CD4-positive, alpha-beta memory T cell (primary cell): ENCODE measurements around the gene MORC4. TPM values are rescaled to one million over a fixed set of nuclear protein-coding genes. Genes with fewer than 3 reads are reported as not detected.

Experiments used
- CTCF ChIA-PET: fragments of 350-600 bp; sonication (Branson Sonifier 250); formaldehyde crosslinking; loops from one replicate; lab custom pipeline; 2021; ENCODE audit warnings: inconsistent platforms; ENCODE audit not compliant: partially characterized antibody; lab: Charles Lee
- POLR2A ChIA-PET: fragments of 350-600 bp; sonication (Branson Sonifier 250); formaldehyde crosslinking; loops from one replicate; lab custom pipeline; 2021; ENCODE audit not compliant: partially characterized antibody; lab: Charles Lee
- DNase-seq, 5 donors: peaks; one replicate each; pipeline versions ENCODE4 v3.0.0 to v3.0.0-alpha.2; 2020 to 2022; ENCODE audit warnings: mixed read lengths in 1 of 5
- H3K27ac ChIP-seq: one replicate; pipeline ENCODE4 v1.7.0; 2013; ENCODE audit warnings: low read depth, low read length
- H3K27me3 ChIP-seq: 2 replicates; pipeline ENCODE4 v1.7.0; 2013; ENCODE audit warnings: mild to moderate bottlenecking, low read length, moderate library complexity; ENCODE audit not compliant: insufficient read depth
- H3K36me3 ChIP-seq: 2 replicates; pipeline ENCODE4 v1.7.0; 2013; ENCODE audit warnings: mild to moderate bottlenecking, low read length, moderate library complexity; ENCODE audit not compliant: insufficient read depth
- H3K4me1 ChIP-seq: 2 replicates; pipeline ENCODE4 v1.7.0; 2013; ENCODE audit warnings: mild to moderate bottlenecking, low read length, moderate library complexity; ENCODE audit not compliant: insufficient read depth
- H3K4me3 ChIP-seq, 2 donors: one replicate each; pipeline ENCODE4 v1.7.0; 2013; ENCODE audit warnings: low read length in 2 of 2, mild to moderate bottlenecking in 1 of 2
- H3K9me3 ChIP-seq, 2 donors: one replicate each; pipeline ENCODE4 v1.7.0; 2013; ENCODE audit warnings: low read length in 2 of 2, control low read depth in 1 of 2; ENCODE audit not compliant: control insufficient read depth in 1 of 2
- H3K27ac Mint-ChIP-seq, 7 donors: one replicate each; pipeline ENCODE4 v1.8.0; 2020 to 2021; ENCODE audit warnings: mixed read lengths in 7 of 7, mild to moderate bottlenecking in 6 of 7, inconsistent platforms in 3 of 7, moderate library complexity in 3 of 7
- H3K27me3 Mint-ChIP-seq, 2 donors: one replicate each; pipeline ENCODE4 v1.8.0; 2020 to 2021; ENCODE audit warnings: mixed read lengths in 2 of 2
- H3K36me3 Mint-ChIP-seq, 2 donors: one replicate each; pipeline ENCODE4 v1.8.0; 2020 to 2021; ENCODE audit warnings: mixed read lengths in 2 of 2, inconsistent platforms in 1 of 2, mild to moderate bottlenecking in 1 of 2
- H3K4me1 Mint-ChIP-seq, 4 donors: one replicate each; pipeline ENCODE4 v1.8.0; 2020 to 2021; ENCODE audit warnings: mixed read lengths in 4 of 4, mild to moderate bottlenecking in 1 of 4
- H3K4me3 Mint-ChIP-seq, 8 donors: one replicate each; pipeline ENCODE4 v1.8.0; 2020 to 2021; ENCODE audit warnings: mixed read lengths in 8 of 8, mild to moderate bottlenecking in 7 of 8, moderate library complexity in 6 of 8, inconsistent platforms in 3 of 8
- H3K9me3 Mint-ChIP-seq, 8 donors: one replicate each; pipeline ENCODE4 v1.8.0; 2020 to 2021; ENCODE audit warnings: mixed read lengths in 8 of 8, mild to moderate bottlenecking in 5 of 8, inconsistent platforms in 3 of 8, moderate library complexity in 1 of 8
- intact Hi-C: fragments of 100-400 bp; cut with micrococcal nuclease; formaldehyde crosslinking; loops from one replicate; pipeline ENCODE4 v1.15.1; 2023
- polyA plus RNA-seq, 2 donors: library from polyadenylated mRNA; unstranded; fragments of 300-500 nt; fragmentation: Illumina TruSeq; gene quantifications; one replicate each; pipeline ENCODE4 v1.2.3, GENCODE V29; 2021
- total RNA-seq, 2 experiments: library from RNA; stranded (reverse); gene quantifications; one replicate each; pipeline ENCODE4 v1.2.3, GENCODE V29; 2021

The MORC4 gene
- total and polyA plus RNA-seq, 4 experiments from 2014 or later = 7.9 to 12.6 (median 11.5) TPM

GRCh38 chrX:106903856-106904528 is 96.0 kb downstream of the MORC4 start:
- no peak overlapping the region for H3K4me3 ChIP-seq
- H3K4me1 Mint-ChIP-seq = no peaks in the 10 kb centered on the region
- no peaks in the 10 kb centered on the region for H3K27me3 Mint-ChIP-seq
- ChIA-PET CTCF (interaction anchor here (2.6 kb wide), 1 partner anchor 10 kb away, joined by 8 read pairs; no protein-coding TSS in a partner anchor), POLR2A (no interaction called here)
- H3K27ac Mint-ChIP-seq = no peak overlapping the region
- no peak for DNase-seq
- no peaks in the 10 kb centered on the region for H3K4me1 ChIP-seq
- no peak overlapping the region for H3K4me3 Mint-ChIP-seq
- peaks cover 0 to 1% (median 0%) of the 10 kb centered on the region in 8 donors for H3K9me3 Mint-ChIP-seq
- H3K9me3 ChIP-seq = no peaks in the 10 kb centered on the region
- H3K27me3 ChIP-seq = no peaks in the 10 kb centered on the region
- intact Hi-C loops = no loop called here
- no peaks in the 10 kb centered on the region for H3K36me3 Mint-ChIP-seq
- no peak overlapping the region for H3K27ac ChIP-seq
- no peaks in the 10 kb centered on the region for H3K36me3 ChIP-seq

- Histone ChIP-seq H3K27me3 (no peaks in the 10 kb centered on the region), H3K27ac (no peak within 1 kb of the TSS), H3K9me3 (no peaks in the 10 kb centered on the region), H3K36me3 (no peaks in the 10 kb centered on the region), H3K4me3 (no peak within 1 kb of the TSS), H3K4me1 (no peaks in the 10 kb centered on the region)
- ChIA-PET POLR2A (no interaction called here), CTCF (interaction anchor here (1.2 to 2.6 kb wide), 2 partner anchors 9 to 29 kb away, joined by 3 to 8 read pairs; no protein-coding TSS in a partner anchor)
- H3K9me3 Mint-ChIP-seq = no peaks in the 10 kb centered on the region
- peaks cover 0 to 4% (median under 1%) of the 10 kb centered on the region in 4 donors for H3K4me1 Mint-ChIP-seq
- no peak for DNase-seq
- H3K27ac Mint-ChIP-seq = no peak within 1 kb of the TSS
- no peaks in the 10 kb centered on the region for H3K27me3 Mint-ChIP-seq
- intact Hi-C loops = no loop called here
- no peaks in the 10 kb centered on the region for H3K36me3 Mint-ChIP-seq
- H3K4me3 Mint-ChIP-seq = no peak within 1 kb of the TSS
Measured at GRCh38 chrX:106903291-106903824, 96.7 kb downstream of the MORC4 start, which contains the start of gene RIPPLY1. Gene RIPPLY1, minus strand, starts transcription at chrX:106903341. Its CDS starts 54 bp downstream, at chrX:106903287.

GRCh38 chrX:106902684-106903083 is 97.3 kb downstream of the MORC4 start:
- H3K9me3 Mint-ChIP-seq = no peaks in the 10 kb centered on the region
- no peak overlapping the region for H3K27ac Mint-ChIP-seq
- CTCF ChIA-PET = interaction anchor here (1.2 kb wide), 2 partner anchors 8 to 30 kb away, joined by 3 to 6 read pairs; no protein-coding TSS in a partner anchor
- intact Hi-C loops = no loop called here
- Histone ChIP-seq H3K9me3 (no peaks in the 10 kb centered on the region), H3K4me1 (no peaks in the 10 kb centered on the region), H3K27ac (no peak overlapping the region), H3K4me3 (no peak overlapping the region), H3K36me3 (no peaks in the 10 kb centered on the region), H3K27me3 (no peaks in the 10 kb centered on the region)
- peaks cover 0 to 4% (median under 1%) of the 10 kb centered on the region in 4 donors for H3K4me1 Mint-ChIP-seq
- POLR2A ChIA-PET = no interaction called here
- no peaks in the 10 kb centered on the region for H3K27me3 Mint-ChIP-seq
- DNase-seq = no peak
- no peak overlapping the region for H3K4me3 Mint-ChIP-seq
- no peaks in the 10 kb centered on the region for H3K36me3 Mint-ChIP-seq

- intact Hi-C loops = no loop called here
- CTCF ChIA-PET = interaction anchor here (0.9 to 1.3 kb wide), 4 partner anchors 8 to 43 kb away, joined by 3 to 6 read pairs (median 3); no protein-coding TSS in a partner anchor
- Mint-ChIP-seq H3K4me1 (peaks cover 0 to 4% (median under 1%) of the 10 kb centered on the region in 4 donors), H3K27me3 (no peaks in the 10 kb centered on the region), H3K4me3 (no peak overlapping the region), H3K9me3 (no peaks in the 10 kb centered on the region), H3K27ac (no peak overlapping the region), H3K36me3 (no peaks in the 10 kb centered on the region)
- DNase-seq = no peak
- POLR2A ChIA-PET = no interaction called here
- H3K27me3 ChIP-seq = no peaks in the 10 kb centered on the region
- no peaks in the 10 kb centered on the region for H3K4me1 ChIP-seq
- no peaks in the 10 kb centered on the region for H3K9me3 ChIP-seq
- no peaks in the 10 kb centered on the region for H3K36me3 ChIP-seq
- no peak overlapping the region for H3K27ac ChIP-seq
- no peak overlapping the region for H3K4me3 ChIP-seq
Measured at GRCh38 chrX:106901781-106902219, 98.2 kb downstream of the MORC4 start.

- H3K27ac Mint-ChIP-seq = peak overlapping the region in 1 of 7 donors; percentile 67
- H3K4me3 Mint-ChIP-seq = no peak overlapping the region
- ChIA-PET CTCF (interaction anchor here (0.9 to 1.3 kb wide), 3 partner anchors 9 to 43 kb away, joined by 3 read pairs; no protein-coding TSS in a partner anchor), POLR2A (no interaction called here)
- Histone ChIP-seq H3K36me3 (no peaks in the 10 kb centered on the region), H3K27me3 (no peaks in the 10 kb centered on the region), H3K4me3 (no peak overlapping the region), H3K9me3 (no peaks in the 10 kb centered on the region), H3K4me1 (no peaks in the 10 kb centered on the region), H3K27ac (no peak overlapping the region)
- H3K4me1 Mint-ChIP-seq = peaks cover 0 to 4% (median under 1%) of the 10 kb centered on the region in 4 donors
- no peaks in the 10 kb centered on the region for H3K36me3 Mint-ChIP-seq
- H3K9me3 Mint-ChIP-seq = no peaks in the 10 kb centered on the region
- DNase-seq = no peak
- intact Hi-C loops = no loop called here
- no peaks in the 10 kb centered on the region for H3K27me3 Mint-ChIP-seq
Measured at GRCh38 chrX:106901341-106901740, 98.7 kb downstream of the MORC4 start.

- ChIA-PET CTCF (interaction anchor here (0.9 to 4.6 kb wide), 6 partner anchors 10 to 375 kb away, joined by 3 to 62 read pairs (median 4); no protein-coding TSS in a partner anchor), POLR2A (no interaction called here)
- H3K27ac Mint-ChIP-seq = no peak overlapping the region
- H3K27ac ChIP-seq = no peak overlapping the region
- H3K4me3 Mint-ChIP-seq = no peak overlapping the region
- H3K36me3 Mint-ChIP-seq = no peaks in the 10 kb centered on the region
- no peaks in the 10 kb centered on the region for H3K27me3 Mint-ChIP-seq
- H3K9me3 Mint-ChIP-seq = no peaks in the 10 kb centered on the region
- DNase-seq = no peak
- H3K4me1 ChIP-seq = no peaks in the 10 kb centered on the region
- no peaks in the 10 kb centered on the region for H3K9me3 ChIP-seq
- peaks cover 0 to 4% (median under 1%) of the 10 kb centered on the region in 4 donors for H3K4me1 Mint-ChIP-seq
- no peaks in the 10 kb centered on the region for H3K36me3 ChIP-seq
- intact Hi-C loops = loop anchor here (10.0 kb wide), 1 partner anchor 215 kb away; the partner anchor contains the start of gene RBM41
- H3K4me3 ChIP-seq = no peak overlapping the region
- H3K27me3 ChIP-seq = no peaks in the 10 kb centered on the region
Measured at GRCh38 chrX:106899841-106900240, 100.2 kb downstream of the MORC4 start.

- Histone ChIP-seq H3K27me3 (no peaks in the 10 kb centered on the region), H3K27ac (no peak overlapping the region), H3K9me3 (no peaks in the 10 kb centered on the region), H3K4me3 (no peak overlapping the region), H3K4me1 (no peaks in the 10 kb centered on the region), H3K36me3 (no peaks in the 10 kb centered on the region)
- Mint-ChIP-seq H3K27me3 (no peaks in the 10 kb centered on the region), H3K27ac (peak overlapping the region in 1 of 7 donors; percentile 3), H3K36me3 (no peaks in the 10 kb centered on the region), H3K4me1 (peaks cover 0 to 4% (median under 1%) of the 10 kb centered on the region in 4 donors), H3K9me3 (no peaks in the 10 kb centered on the region), H3K4me3 (no peak overlapping the region)
- DNase-seq = no peak
- POLR2A ChIA-PET = no interaction called here
- intact Hi-C loops = loop anchor here (10.0 kb wide), 1 partner anchor 216 kb away; the partner anchor contains the start of gene RBM41
- CTCF ChIA-PET = interaction anchor here (0.6 to 4.6 kb wide), 17 partner anchors 11 to 1072 kb away, joined by 3 to 62 read pairs (median 4); partner anchors contain the start of gene NCBP2L
Measured at GRCh38 chrX:106899276-106899675, 100.7 kb downstream of the MORC4 start.
